ENCODE results near the gene CBFA2T2. TPM values are rescaled to one million over a fixed set of nuclear protein-coding genes. Genes with fewer than 3 reads are reported as not detected.

CBFA2T2 gene
- total and polyA plus RNA-seq, 2 of the 4 experiments (the other 2 are of a cell fraction), result 3.8 to 6.2 TPM

DNA sequence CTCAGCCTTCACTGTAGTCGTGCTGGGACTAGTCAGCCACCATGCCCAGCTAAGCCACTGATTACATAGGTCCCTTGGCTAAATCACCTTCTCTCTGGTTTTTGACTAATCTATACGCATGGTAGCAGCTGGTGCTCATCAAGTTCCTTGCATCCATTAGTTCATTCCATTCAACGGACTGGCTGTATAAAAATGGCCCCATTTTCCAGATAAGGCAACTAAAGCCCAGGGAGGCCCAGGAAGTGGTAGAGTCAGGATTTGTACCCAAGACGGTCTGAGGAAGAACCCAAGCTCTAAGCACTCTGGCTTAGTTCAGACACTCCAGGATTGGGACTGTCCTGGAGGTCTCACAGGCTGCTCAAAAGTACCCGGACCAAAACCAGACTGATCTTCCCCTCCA is 191.4 kb downstream of the CBFA2T2 start:
- POLR2A ChIA-PET (ENCODE audit: unreplicated experiment), result no interaction called here

More for the DNA sequence above, 191.4 kb downstream of the CBFA2T2 start:
- H3K18ac ChIP-seq (ENCODE audit: low read depth, low read length), result no peak overlapping the region
- no TSS peak for BruUV-seq (replicated peaks)
- no peak overlapping the region for H2AK5ac ChIP-seq (ENCODE audit: low read depth, low read length)
- no peak overlapping the region for H3K56ac ChIP-seq (ENCODE audit: extremely low read depth, insufficient read depth, low read length)
- H3K4ac ChIP-seq (ENCODE audit: low read depth, low read length), result no peak overlapping the region
- WGBS, 2 experiments (ENCODE audit: extremely low coverage in 2 of 2, insufficient read length in 1 of 2), result 82% methylated on average over 1 of the region's 5 CpGs; no CpG with 5 or more reads in 1 of the 2 experiments
- peaks cover 24% of the 10 kb centered on the region for H4K20me1 ChIP-seq (ENCODE audit: insufficient read depth, low read length)
- dilution Hi-C loops (cut with HindIII; ENCODE audit: low sequenced_read_pairs, unreplicated experiment), result no loop called here
- H3K36me3 ChIP-seq (ENCODE audit: control insufficient read depth, insufficient read depth, low read length), result no peaks in the 10 kb centered on the region; the same call in 1 of the 2 replicates
- H3K27me3 ChIP-seq (ENCODE audit: control insufficient read depth, insufficient read depth, low read length), result no peaks in the 10 kb centered on the region
- H3K4me1 ChIP-seq (ENCODE audit: control insufficient read depth, insufficient read depth, low read length), result peaks cover 8% of the 10 kb centered on the region
- no peak overlapping the region for H4K8ac ChIP-seq (ENCODE audit: low read depth in 2 of 2, low read length in 2 of 2)
- intact Hi-C loops (cut with micrococcal nuclease), result no loop called here
- H3K4me2 ChIP-seq (ENCODE audit: low read depth, low read length), result no peak overlapping the region
- H2BK15ac ChIP-seq (ENCODE audit: low read depth, low read length), result no peak overlapping the region
- no peak overlapping the region for H2BK20ac ChIP-seq (ENCODE audit: low read depth, low read length)
- DNase-seq, result no peak
- no peak overlapping the region for H3K4me3 ChIP-seq (ENCODE audit: insufficient read depth, low read depth, low read length)
- no peak overlapping the region for H2AFZ ChIP-seq (replicated peaks; ENCODE audit: low read length, poor library complexity)
- no peak overlapping the region for H2AK9ac ChIP-seq (replicated peaks; ENCODE audit: low read depth, low read length, poor library complexity)
- H3K79me1 ChIP-seq (ENCODE audit: low read depth in 1 of 2, low read length in 2 of 2), result peaks cover 7 to 54% of the 10 kb centered on the region in 2 experiments; a peak in 2 of 4 replicates
- no peak overlapping the region for H3K23ac ChIP-seq (ENCODE audit: low read depth, low read length)
- TF ChIP-seq MAFK (IDR thresholded peaks at IDR 0.05; ENCODE audit: low read depth, low read length) (no peak), CEBPB (IDR thresholded peaks at IDR 0.05; ENCODE audit: low read depth, low read length) (no peak), MXI1 (IDR thresholded peaks at IDR 0.05; ENCODE audit: borderline replicate concordance, low read depth, low read length) (no peak)
- TF ChIP-seq, protein P1, sequence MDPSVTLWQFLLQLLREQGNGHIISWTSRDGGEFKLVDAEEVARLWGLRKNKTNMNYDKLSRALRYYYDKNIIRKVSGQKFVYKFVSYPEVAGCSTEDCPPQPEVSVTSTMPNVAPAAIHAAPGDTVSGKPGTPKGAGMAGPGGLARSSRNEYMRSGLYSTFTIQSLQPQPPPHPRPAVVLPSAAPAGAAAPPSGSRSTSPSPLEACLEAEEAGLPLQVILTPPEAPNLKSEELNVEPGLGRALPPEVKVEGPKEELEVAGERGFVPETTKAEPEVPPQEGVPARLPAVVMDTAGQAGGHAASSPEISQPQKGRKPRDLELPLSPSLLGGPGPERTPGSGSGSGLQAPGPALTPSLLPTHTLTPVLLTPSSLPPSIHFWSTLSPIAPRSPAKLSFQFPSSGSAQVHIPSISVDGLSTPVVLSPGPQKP (IDR thresholded peaks at IDR 0.05; ENCODE audit: borderline replicate concordance, low read depth, low read length), result no peak
- CTCF ChIA-PET, result no interaction called here
- no peak overlapping the region for H2BK5ac ChIP-seq (ENCODE audit: low read depth, low read length, poor library complexity, severe bottlenecking)
- in situ Hi-C loops (cut with MboI; ENCODE audit: low sequenced_read_pairs), result no loop called here
- H3K9ac ChIP-seq (ENCODE audit: low read depth, low read length), result no peak overlapping the region
- no peak overlapping the region for H3K14ac ChIP-seq (replicated peaks; ENCODE audit: low read depth, low read length)
- H4K91ac ChIP-seq (ENCODE audit: insufficient read depth, low read depth, low read length), result no peak overlapping the region
- no peaks in the 10 kb centered on the region for H3K9me3 ChIP-seq (ENCODE audit: control insufficient read depth, insufficient read depth, low read length)
- H3K9me1 ChIP-seq (ENCODE audit: insufficient read depth, low read length), result peaks cover 20% of the 10 kb centered on the region; the same call in 1 of the 2 replicates
- ATAC-seq (ENCODE audit: low read depth), result no peak
- no peak overlapping the region for H4K5ac ChIP-seq (ENCODE audit: low read depth, low read length)
- H3K27ac ChIP-seq (ENCODE audit: insufficient read depth, low read length), result no peak overlapping the region
- H2BK120ac ChIP-seq (ENCODE audit: low read depth, low read length), result no peak overlapping the region

All from IMR-90 (cell line).